NCI-H146 treated with DMSO at 0.1 percent for 48 hours (cell line): ENCODE results near the gene GART.
"Not testable (repeated sequence)": the region's sequence is repeated elsewhere in the genome, so short reads cannot be mapped to it uniquely, and the experiment has no call there.

Experiments
- DNase-seq: peaks from one replicate; lab custom pipeline; 2025; ENCODE audit not compliant: unreplicated experiment; lab: John Stamatoyannopoulos, UW

Gene GART

DNA sequence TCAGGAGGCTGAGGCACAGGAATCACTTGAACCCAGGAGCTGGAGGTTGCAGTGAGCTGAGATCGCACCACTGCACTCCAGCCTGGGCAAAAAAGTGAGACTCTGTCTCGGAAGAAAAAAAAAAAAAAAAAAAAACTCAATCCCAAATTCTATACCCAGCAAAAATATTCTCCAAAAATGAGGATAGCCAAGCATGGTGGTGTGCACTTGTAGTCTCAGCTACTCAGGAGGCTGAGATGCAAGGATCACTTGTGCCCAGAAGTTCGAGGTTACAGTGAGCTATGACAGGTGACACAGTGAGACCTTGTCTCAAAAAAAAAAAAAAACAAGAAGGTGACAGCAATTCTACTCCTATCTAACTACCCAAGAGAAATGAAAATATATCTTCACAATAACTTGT is 68.6 kb downstream of the GART start:
- no peak for DNase-seq

DNA sequence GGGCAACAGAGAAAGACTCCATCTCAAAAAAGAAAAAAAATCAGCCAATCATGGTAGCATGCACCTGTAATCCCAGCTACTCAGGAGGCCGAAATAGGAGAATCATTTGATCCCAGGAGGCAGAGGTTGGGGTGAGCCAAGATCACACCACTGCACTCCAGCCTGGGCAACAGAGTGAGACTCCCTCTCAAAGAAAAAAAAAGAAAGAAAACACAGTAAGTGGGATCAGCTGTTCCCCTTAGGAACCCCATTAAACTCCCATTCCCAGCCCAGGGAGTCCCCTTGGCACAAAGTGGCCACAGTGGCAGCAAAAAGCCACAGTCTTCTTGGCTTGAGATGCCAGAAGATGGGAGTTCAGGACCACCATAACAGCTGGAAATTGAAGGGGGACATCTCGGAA is 71.2 kb downstream of the GART start:
- no peak for DNase-seq

DNA sequence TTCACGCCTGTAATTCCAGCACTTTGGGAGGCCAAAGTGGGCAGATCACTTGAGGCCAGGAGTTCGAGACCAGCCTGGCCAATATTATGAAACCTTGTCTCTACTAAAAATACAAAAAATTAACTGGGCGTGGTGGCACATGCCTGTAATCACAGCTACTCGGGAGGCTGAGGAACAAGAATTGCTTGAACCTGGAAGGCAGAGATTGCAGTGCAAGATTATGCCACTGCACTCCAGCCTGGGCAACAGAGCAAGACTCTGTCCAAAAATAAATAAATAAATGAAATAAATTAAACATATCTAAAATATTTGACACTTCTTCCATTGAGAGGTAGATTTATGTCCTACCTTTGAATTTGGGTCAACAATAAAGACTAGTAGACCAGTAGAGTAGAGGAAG is 72.7 kb downstream of the GART start:
- not testable (repeated sequence) for DNase-seq

DNA sequence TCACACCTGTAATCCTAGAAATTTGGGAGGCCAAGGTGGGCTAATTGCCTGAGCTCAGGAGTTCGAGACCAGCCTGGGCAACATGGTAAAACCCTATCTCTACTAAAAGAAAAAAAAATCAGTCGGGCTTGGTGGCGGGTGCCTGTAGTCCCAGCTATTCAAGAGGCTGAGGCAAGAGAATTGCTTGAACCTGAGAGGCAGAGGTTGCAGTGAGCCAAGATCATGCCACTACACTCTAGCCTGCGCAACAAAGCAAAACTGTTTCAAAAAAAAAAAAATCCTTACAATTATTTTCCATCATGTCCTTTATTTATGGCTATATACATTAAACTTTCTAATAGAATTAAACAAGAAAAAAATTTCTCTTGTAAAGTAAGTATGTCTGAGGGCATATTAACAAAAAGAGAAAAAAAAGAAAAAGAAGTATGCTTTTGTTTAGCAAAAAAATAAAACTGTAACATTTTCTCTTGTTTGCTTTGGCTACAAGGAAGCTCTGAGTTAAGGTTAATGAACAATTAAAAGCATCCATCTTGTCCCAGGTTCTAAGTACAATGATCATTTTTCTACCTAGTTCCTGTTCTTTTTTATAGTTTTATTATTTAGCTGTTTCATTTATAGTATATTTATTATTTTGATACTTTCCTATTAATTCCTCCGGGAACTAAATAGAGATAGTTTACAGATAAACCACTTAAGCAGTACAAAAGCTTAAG is 80.2 kb downstream of the GART start:
- DNase-seq, result no peak

DNA sequence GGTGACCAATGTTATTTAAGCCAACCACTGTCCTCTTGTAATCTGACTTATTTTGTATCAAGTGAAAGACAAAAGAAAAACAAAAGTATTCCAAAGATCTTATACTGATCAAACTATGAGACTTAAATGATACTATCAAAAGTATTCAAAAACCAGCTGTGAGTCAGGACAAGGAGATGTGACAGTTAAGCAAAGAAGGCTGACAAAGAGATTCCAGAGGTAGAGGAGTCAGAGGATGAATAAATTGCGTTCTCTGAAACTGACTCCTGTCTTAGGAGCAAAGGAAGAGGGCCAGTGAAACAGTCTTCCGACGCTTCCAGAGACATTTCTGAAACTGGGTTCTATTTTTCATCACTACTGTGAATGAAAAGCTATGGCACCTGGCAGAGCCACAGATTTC is 83.1 kb downstream of the GART start:
- DNase-seq, result no peak

DNA sequence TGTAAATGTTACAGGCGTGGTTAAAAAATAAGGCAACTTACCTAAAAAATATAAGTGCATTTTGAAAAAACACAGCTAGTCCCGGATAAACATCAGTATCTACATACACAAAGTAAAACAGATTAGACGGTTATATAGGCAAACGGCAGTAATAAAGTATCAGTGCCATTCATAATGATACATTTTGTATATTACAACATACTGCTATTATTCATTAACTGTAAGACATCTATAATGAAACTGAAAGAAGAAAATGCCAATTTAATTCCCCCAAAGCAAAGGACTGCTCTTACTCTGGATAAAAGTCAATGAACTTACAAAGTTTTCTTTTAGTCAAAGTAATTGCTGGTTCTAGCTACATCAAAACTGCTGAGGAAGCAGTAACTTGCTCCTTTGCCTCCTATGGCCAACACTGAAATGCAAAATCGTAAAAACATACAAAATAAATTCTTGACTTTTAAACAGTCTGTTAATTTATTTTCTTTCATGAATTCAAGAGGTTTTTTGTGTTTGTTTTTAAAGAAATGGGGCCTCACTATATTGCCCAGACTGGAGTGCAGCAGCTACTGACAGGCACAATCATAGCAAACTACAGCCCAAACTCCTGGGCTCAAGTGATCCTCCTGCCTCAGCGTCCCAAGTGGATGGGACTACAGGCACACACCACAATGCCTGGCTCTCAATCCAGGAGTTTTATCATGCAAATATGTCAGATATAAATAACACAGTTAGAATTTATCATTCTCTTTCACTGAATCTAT is 86.1 kb downstream of the GART start:
- no peak for DNase-seq
